H9 (cell line): ENCODE data around the gene CAMTA1. TPM values are rescaled to one million over a fixed set of nuclear protein-coding genes. Genes with fewer than 3 reads are reported as not detected.

Source experiments
- DNase-seq: peaks from one replicate; pipeline ENCODE4 v3.0.0-alpha.2; 2017
- H2AFZ ChIP-seq: one replicate; pipeline ENCODE4 v1.6.1; 2013; ENCODE audit warnings: mild to moderate bottlenecking, low read length, control low read depth, moderate library complexity
- H2AK5ac ChIP-seq: 2 replicates; pipeline ENCODE4 v1.6.1; 2013; ENCODE audit warnings: low read length, control low read depth, mixed read lengths; ENCODE audit not compliant: insufficient read length
- H2BK120ac ChIP-seq: one replicate; pipeline ENCODE4 v1.6.1; 2013; ENCODE audit warnings: low read depth, mild to moderate bottlenecking, low read length, control low read depth, inconsistent platforms; ENCODE audit not compliant: poor library complexity, severe bottlenecking
- H2BK12ac ChIP-seq: 2 replicates; pipeline ENCODE4 v1.6.1; 2013; ENCODE audit warnings: low read length, control low read depth, mixed read lengths, low read depth; ENCODE audit not compliant: insufficient read length
- H2BK15ac ChIP-seq: 2 replicates; pipeline ENCODE4 v1.6.1; 2013; ENCODE audit warnings: low read depth, low read length, control low read depth
- H2BK20ac ChIP-seq: one replicate; pipeline ENCODE4 v1.6.1; 2013; ENCODE audit warnings: low read depth, mild to moderate bottlenecking, low read length, control low read depth, inconsistent platforms; ENCODE audit not compliant: poor library complexity, severe bottlenecking
- H2BK5ac ChIP-seq: 2 replicates; pipeline ENCODE4 v1.6.1; 2013; ENCODE audit warnings: low read length, control low read depth, mixed read lengths; ENCODE audit not compliant: insufficient read length
- H3K14ac ChIP-seq: 2 replicates; pipeline ENCODE4 v1.6.1; 2013; ENCODE audit warnings: low read length, control low read depth; ENCODE audit not compliant: insufficient read depth
- H3K18ac ChIP-seq: 2 replicates; pipeline ENCODE4 v1.6.1; 2013; ENCODE audit warnings: low read depth, mild to moderate bottlenecking, mixed read lengths, low read length, control low read depth; ENCODE audit not compliant: insufficient read length
- H3K23ac ChIP-seq: 2 replicates; pipeline ENCODE4 v1.6.1; 2013; ENCODE audit warnings: low read length, control low read depth, mixed read lengths, low read depth; ENCODE audit not compliant: insufficient read length
- H3K23me2 ChIP-seq: 2 replicates; pipeline ENCODE4 v1.6.1; 2013; ENCODE audit warnings: low read depth, mild to moderate bottlenecking, mixed read lengths, low read length, control low read depth; ENCODE audit not compliant: insufficient read length, poor library complexity, severe bottlenecking
- H3K27ac ChIP-seq: 2 replicates; pipeline ENCODE4 v1.5.1; 2013; ENCODE audit warnings: low read length, control low read depth, mixed read lengths, low read depth; ENCODE audit not compliant: insufficient read length
- H3K27me3 ChIP-seq: 2 replicates; pipeline ENCODE4 v1.6.1; 2013; ENCODE audit warnings: low read length, control low read depth, inconsistent platforms; ENCODE audit not compliant: insufficient read depth
- H3K4ac ChIP-seq: 2 replicates; pipeline ENCODE4 v1.6.1; 2013; ENCODE audit warnings: low read depth, mild to moderate bottlenecking, control low read depth, inconsistent platforms, low read length, moderate library complexity
- H3K4me1 ChIP-seq: 2 replicates; pipeline ENCODE4 v1.6.1; 2013; ENCODE audit warnings: low read length, control low read depth, inconsistent platforms; ENCODE audit not compliant: insufficient read depth
- H3K4me2 ChIP-seq: 2 replicates; pipeline ENCODE4 v1.6.1; 2013; ENCODE audit warnings: low read length, control low read depth, mixed read lengths; ENCODE audit not compliant: insufficient read length, insufficient read depth
- H3K56ac ChIP-seq: 2 replicates; pipeline ENCODE4 v1.6.1; 2013; ENCODE audit warnings: low read depth, mild to moderate bottlenecking, mixed read lengths, low read length, control low read depth; ENCODE audit not compliant: insufficient read length
- H3K79me1 ChIP-seq: 2 replicates; pipeline ENCODE4 v1.6.1; 2013; ENCODE audit warnings: low read depth, mild to moderate bottlenecking, moderate library complexity, low read length, control low read depth, inconsistent platforms; ENCODE audit not compliant: insufficient read depth, poor library complexity, severe bottlenecking
- H3K79me2 ChIP-seq: 2 replicates; pipeline ENCODE4 v1.6.1; 2013; ENCODE audit warnings: low read length, control low read depth, inconsistent platforms; ENCODE audit not compliant: insufficient read depth
- H3K9ac ChIP-seq: 2 replicates; pipeline ENCODE4 v1.6.1; 2013; ENCODE audit warnings: low read length, control low read depth, mixed read lengths; ENCODE audit not compliant: insufficient read length; ENCODE audit errors: extremely low read depth
- H3K9me3 ChIP-seq: one replicate; pipeline ENCODE4 v1.6.1; 2013; ENCODE audit warnings: low read depth, low read length, inconsistent platforms; ENCODE audit not compliant: control insufficient read depth
- H3T11ph ChIP-seq: one replicate; pipeline ENCODE4 v1.6.1; 2013; ENCODE audit warnings: mild to moderate bottlenecking, low read length, control low read depth, inconsistent platforms
- H4K20me1 ChIP-seq: one replicate; pipeline ENCODE4 v1.6.1; 2013; ENCODE audit not compliant: control insufficient read depth, insufficient read length, insufficient read depth
- H4K5ac ChIP-seq: 2 replicates; pipeline ENCODE4 v1.6.1; 2013; ENCODE audit warnings: low read depth, mild to moderate bottlenecking, mixed read lengths, low read length, control low read depth; ENCODE audit not compliant: insufficient read length
- H4K8ac ChIP-seq: replicated peaks from 2 replicates; pipeline ENCODE4 v1.6.1; 2013; ENCODE audit warnings: low read length, control low read depth, mixed read lengths, low read depth; ENCODE audit not compliant: insufficient read length
- H4K91ac ChIP-seq: 2 replicates; pipeline ENCODE4 v1.6.1; 2013; ENCODE audit warnings: low read depth, mild to moderate bottlenecking, moderate library complexity, mixed read lengths, low read length, control low read depth; ENCODE audit not compliant: insufficient read length
- H3K27ac Mint-ChIP-seq, 3 experiments: 2 replicates in 2 of 3; 3 replicates in 1 of 3; pipeline ENCODE4 v1.8.0; 2020 to 2021; ENCODE audit warnings: mixed read lengths in 3 of 3, mild to moderate bottlenecking in 1 of 3, moderate library complexity in 1 of 3
- H3K27me3 Mint-ChIP-seq: 2 replicates; pipeline ENCODE4 v1.8.0; 2021; ENCODE audit warnings: low read depth, mild to moderate bottlenecking, moderate library complexity, mixed read lengths
- H3K36me3 Mint-ChIP-seq, 3 experiments: 2 replicates in 2 of 3; 3 replicates in 1 of 3; pipeline ENCODE4 v1.8.0; 2020 to 2021; ENCODE audit warnings: low read depth in 3 of 3, mixed read lengths in 3 of 3; ENCODE audit not compliant: insufficient read depth in 1 of 3
- H3K4me1 Mint-ChIP-seq, 2 experiments: 2 replicates each; pipeline ENCODE4 v1.8.0; 2020; ENCODE audit warnings: mixed read lengths in 2 of 2
- H3K4me3 Mint-ChIP-seq, 2 experiments: 2 replicates in 1 of 2; 3 replicates in 1 of 2; pipeline ENCODE4 v1.8.0; 2020 to 2021; ENCODE audit warnings: mild to moderate bottlenecking in 2 of 2, mixed read lengths in 2 of 2, moderate library complexity in 1 of 2
- H3K9me3 Mint-ChIP-seq, 2 experiments: 2 replicates in 1 of 2; 3 replicates in 1 of 2; pipeline ENCODE4 v1.8.0; 2020; ENCODE audit warnings: mild to moderate bottlenecking in 2 of 2, mixed read lengths in 2 of 2, moderate library complexity in 1 of 2
- WGBS: extraction: QIAGEN DNeasy Blood & Tissue Kit; methylation state at CpG from one replicate; pipeline ENCODE4 v1.1.7; 2013; ENCODE audit warnings: missing lambda C conversion rate, low lambda C conversion rate, mixed read lengths; ENCODE audit not compliant: insufficient read length; ENCODE audit errors: extremely low coverage; 5-methylcytosine and 5-hydroxymethylcytosine counted together
- total RNA-seq: library from RNA; stranded (reverse); gene quantifications from 2 replicates; pipeline ENCODE4 v1.2.1, GENCODE V29; 2021
- TF ChIP-seq, protein P1 (sequence below): fragments of 200-600 bp; sonication (generic); conservative IDR thresholded peaks from 3 replicates; pipeline ENCODE4 v1.8.0; 2021; ENCODE audit warnings: antibody characterized with exemption, mild to moderate bottlenecking

The CAMTA1 gene
- total RNA-seq, 1 experiment from 2014 or later: 115 TPM

GRCh38 chr1:7149080-7149838 is 364.0 kb downstream of the CAMTA1 start:
- H4K5ac ChIP-seq: no peak overlapping the region
- H3K79me1 ChIP-seq: no peaks in the 10 kb centered on the region
- no peak overlapping the region for H2BK120ac ChIP-seq
- Mint-ChIP-seq H3K36me3 (no peaks in the 10 kb centered on the region), H3K27ac (peak overlapping the region in 1 of 3 experiments; percentile 41; a peak in 1 of 7 replicates), H3K4me3 (no peak overlapping the region), H3K4me1 (peaks cover 35 to 38% of the 10 kb centered on the region in 2 experiments), H3K9me3 (no peaks in the 10 kb centered on the region), H3K27me3 (peaks cover 1% of the 10 kb centered on the region; the same call in 1 of the 2 replicates)
- H3K18ac ChIP-seq: peak overlapping the region; percentile 39
- no peak overlapping the region for H2BK15ac ChIP-seq
- no peak overlapping the region for H2BK20ac ChIP-seq
- TF ChIP-seq, protein P1, sequence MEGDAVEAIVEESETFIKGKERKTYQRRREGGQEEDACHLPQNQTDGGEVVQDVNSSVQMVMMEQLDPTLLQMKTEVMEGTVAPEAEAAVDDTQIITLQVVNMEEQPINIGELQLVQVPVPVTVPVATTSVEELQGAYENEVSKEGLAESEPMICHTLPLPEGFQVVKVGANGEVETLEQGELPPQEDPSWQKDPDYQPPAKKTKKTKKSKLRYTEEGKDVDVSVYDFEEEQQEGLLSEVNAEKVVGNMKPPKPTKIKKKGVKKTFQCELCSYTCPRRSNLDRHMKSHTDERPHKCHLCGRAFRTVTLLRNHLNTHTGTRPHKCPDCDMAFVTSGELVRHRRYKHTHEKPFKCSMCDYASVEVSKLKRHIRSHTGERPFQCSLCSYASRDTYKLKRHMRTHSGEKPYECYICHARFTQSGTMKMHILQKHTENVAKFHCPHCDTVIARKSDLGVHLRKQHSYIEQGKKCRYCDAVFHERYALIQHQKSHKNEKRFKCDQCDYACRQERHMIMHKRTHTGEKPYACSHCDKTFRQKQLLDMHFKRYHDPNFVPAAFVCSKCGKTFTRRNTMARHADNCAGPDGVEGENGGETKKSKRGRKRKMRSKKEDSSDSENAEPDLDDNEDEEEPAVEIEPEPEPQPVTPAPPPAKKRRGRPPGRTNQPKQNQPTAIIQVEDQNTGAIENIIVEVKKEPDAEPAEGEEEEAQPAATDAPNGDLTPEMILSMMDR: no peak
- H4K8ac ChIP-seq: no peak overlapping the region
- H3K23me2 ChIP-seq: no peaks in the 10 kb centered on the region
- no CpG with 5 or more reads among the region's 31 CpGs for WGBS
- no peaks in the 10 kb centered on the region for H4K20me1 ChIP-seq
- peak overlapping the region; percentile 54; the same call in 1 of the 2 replicates for H3K14ac ChIP-seq
- no peak overlapping the region for H3T11ph ChIP-seq
- no peak overlapping the region for H3K56ac ChIP-seq
- H3K4me1 ChIP-seq: peaks cover 5% of the 10 kb centered on the region; the same call in 1 of the 2 replicates
- no peak overlapping the region for H2AK5ac ChIP-seq
- DNase-seq: peak; percentile 73
- no peak overlapping the region for H2BK5ac ChIP-seq
- H3K4ac ChIP-seq: no peak overlapping the region
- no peaks in the 10 kb centered on the region for H3K9me3 ChIP-seq
- H3K23ac ChIP-seq: no peak overlapping the region
- no peaks in the 10 kb centered on the region for H3K27me3 ChIP-seq
- H2AFZ ChIP-seq: no peak overlapping the region
- H4K91ac ChIP-seq: no peak overlapping the region
- H3K27ac ChIP-seq: no peak overlapping the region
- H2BK12ac ChIP-seq: no peak overlapping the region
- H3K79me2 ChIP-seq: no peaks in the 10 kb centered on the region
- H3K4me2 ChIP-seq: no peak overlapping the region
- no peak overlapping the region for H3K9ac ChIP-seq
